ENCODE data around the gene APOC4. TPM values are rescaled to one million over a fixed set of nuclear protein-coding genes. Genes with fewer than 3 reads are reported as not detected.
A peak's percentile ranks its signal among the peaks of the same experiment; 100 is the strongest.

Gene APOC4
- total RNA-seq, 1 experiment from 2014 or later = not detected

DNA sequence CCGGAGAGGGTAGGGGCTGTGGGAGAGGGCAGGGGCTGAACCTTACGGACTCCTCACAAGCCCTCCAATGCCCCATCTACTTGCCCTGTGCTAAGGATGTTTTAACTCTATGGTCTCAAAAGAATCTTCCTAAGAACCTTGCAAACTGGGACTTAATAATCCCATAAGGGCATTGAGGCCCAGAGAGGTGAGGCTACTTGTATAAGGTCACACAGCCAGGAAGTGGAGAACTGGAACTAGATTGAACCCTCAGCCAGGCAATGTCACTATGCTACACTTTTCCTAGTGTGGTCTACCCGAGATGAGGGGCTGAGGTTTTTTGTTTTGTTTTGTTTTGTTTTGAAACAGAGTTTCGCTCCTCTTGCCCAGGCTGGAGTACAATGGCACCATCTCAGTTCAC is 10.5 kb upstream of the APOC4 start:
- no peak for DNase-seq (ENCODE audit: low spot score)
- Mint-ChIP-seq H3K27ac (no peak overlapping the region), H3K9me3 (no peaks in the 10 kb centered on the region), H3K27me3 (ENCODE audit: low read depth) (peaks cover 13% of the 10 kb centered on the region), H3K4me3 (no peak overlapping the region), H3K4me1 (peaks cover 8% of the 10 kb centered on the region), H3K36me3 (no peaks in the 10 kb centered on the region)
- ChIA-PET POLR2A (interaction anchor here (0.7 kb wide), 1 partner anchor 145 kb away, joined by 4 read pairs; no protein-coding TSS in a partner anchor), CTCF (no interaction called here)
- ATAC-seq = no peak
- TF ChIP-seq PRDM15 (CRISPR knock-in tag; IDR thresholded peaks at IDR 0.05) = no peak
- TF ChIP-seq PREB (CRISPR knock-in tag; IDR thresholded peaks at IDR 0.05; ENCODE audit: borderline replicate concordance) = no peak
- no peak for TF ChIP-seq EMX1 (CRISPR knock-in tag; IDR thresholded peaks at IDR 0.05)
- TF ChIP-seq, protein P1, sequence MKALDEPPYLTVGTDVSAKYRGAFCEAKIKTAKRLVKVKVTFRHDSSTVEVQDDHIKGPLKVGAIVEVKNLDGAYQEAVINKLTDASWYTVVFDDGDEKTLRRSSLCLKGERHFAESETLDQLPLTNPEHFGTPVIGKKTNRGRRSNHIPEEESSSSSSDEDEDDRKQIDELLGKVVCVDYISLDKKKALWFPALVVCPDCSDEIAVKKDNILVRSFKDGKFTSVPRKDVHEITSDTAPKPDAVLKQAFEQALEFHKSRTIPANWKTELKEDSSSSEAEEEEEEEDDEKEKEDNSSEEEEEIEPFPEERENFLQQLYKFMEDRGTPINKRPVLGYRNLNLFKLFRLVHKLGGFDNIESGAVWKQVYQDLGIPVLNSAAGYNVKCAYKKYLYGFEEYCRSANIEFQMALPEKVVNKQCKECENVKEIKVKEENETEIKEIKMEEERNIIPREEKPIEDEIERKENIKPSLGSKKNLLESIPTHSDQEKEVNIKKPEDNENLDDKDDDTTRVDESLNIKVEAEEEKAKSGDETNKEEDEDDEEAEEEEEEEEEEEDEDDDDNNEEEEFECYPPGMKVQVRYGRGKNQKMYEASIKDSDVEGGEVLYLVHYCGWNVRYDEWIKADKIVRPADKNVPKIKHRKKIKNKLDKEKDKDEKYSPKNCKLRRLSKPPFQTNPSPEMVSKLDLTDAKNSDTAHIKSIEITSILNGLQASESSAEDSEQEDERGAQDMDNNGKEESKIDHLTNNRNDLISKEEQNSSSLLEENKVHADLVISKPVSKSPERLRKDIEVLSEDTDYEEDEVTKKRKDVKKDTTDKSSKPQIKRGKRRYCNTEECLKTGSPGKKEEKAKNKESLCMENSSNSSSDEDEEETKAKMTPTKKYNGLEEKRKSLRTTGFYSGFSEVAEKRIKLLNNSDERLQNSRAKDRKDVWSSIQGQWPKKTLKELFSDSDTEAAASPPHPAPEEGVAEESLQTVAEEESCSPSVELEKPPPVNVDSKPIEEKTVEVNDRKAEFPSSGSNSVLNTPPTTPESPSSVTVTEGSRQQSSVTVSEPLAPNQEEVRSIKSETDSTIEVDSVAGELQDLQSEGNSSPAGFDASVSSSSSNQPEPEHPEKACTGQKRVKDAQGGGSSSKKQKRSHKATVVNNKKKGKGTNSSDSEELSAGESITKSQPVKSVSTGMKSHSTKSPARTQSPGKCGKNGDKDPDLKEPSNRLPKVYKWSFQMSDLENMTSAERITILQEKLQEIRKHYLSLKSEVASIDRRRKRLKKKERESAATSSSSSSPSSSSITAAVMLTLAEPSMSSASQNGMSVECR (CRISPR knock-in tag; IDR thresholded peaks at IDR 0.05; ENCODE audit: borderline replicate concordance) = no peak
- no peak for TF ChIP-seq NR3C1 (CRISPR knock-in tag; conservative IDR thresholded peaks at IDR 0.05; ENCODE audit: low read depth)
- TF ChIP-seq, protein P2, sequence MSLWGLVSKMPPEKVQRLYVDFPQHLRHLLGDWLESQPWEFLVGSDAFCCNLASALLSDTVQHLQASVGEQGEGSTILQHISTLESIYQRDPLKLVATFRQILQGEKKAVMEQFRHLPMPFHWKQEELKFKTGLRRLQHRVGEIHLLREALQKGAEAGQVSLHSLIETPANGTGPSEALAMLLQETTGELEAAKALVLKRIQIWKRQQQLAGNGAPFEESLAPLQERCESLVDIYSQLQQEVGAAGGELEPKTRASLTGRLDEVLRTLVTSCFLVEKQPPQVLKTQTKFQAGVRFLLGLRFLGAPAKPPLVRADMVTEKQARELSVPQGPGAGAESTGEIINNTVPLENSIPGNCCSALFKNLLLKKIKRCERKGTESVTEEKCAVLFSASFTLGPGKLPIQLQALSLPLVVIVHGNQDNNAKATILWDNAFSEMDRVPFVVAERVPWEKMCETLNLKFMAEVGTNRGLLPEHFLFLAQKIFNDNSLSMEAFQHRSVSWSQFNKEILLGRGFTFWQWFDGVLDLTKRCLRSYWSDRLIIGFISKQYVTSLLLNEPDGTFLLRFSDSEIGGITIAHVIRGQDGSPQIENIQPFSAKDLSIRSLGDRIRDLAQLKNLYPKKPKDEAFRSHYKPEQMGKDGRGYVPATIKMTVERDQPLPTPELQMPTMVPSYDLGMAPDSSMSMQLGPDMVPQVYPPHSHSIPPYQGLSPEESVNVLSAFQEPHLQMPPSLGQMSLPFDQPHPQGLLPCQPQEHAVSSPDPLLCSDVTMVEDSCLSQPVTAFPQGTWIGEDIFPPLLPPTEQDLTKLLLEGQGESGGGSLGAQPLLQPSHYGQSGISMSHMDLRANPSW (CRISPR knock-in tag; conservative IDR thresholded peaks at IDR 0.05; ENCODE audit: low read depth) = no peak
- TF ChIP-seq CREB1 (CRISPR knock-in tag; IDR thresholded peaks at IDR 0.05) = no peak
- no peak for TF ChIP-seq ZNF671 (CRISPR knock-in tag; IDR thresholded peaks at IDR 0.05)
- TF ChIP-seq CDX4 (CRISPR knock-in tag; IDR thresholded peaks at IDR 0.05; ENCODE audit: borderline replicate concordance) = no peak
- TF ChIP-seq ZNF423 (CRISPR knock-in tag; IDR thresholded peaks at IDR 0.05) = no peak

GRCh38 chr19:44939668-44940067 is 2.4 kb upstream of the APOC4 start:
- no peak for TF ChIP-seq HMGA2 (CRISPR knock-in tag; IDR thresholded peaks at IDR 0.05)
- TF ChIP-seq, protein P1 (CRISPR knock-in tag; IDR thresholded peaks at IDR 0.05; ENCODE audit: borderline replicate concordance) = no peak
- TF ChIP-seq GABPB1 (CRISPR knock-in tag; IDR thresholded peaks at IDR 0.05) = peak; percentile 87
- TF ChIP-seq, protein P3, sequence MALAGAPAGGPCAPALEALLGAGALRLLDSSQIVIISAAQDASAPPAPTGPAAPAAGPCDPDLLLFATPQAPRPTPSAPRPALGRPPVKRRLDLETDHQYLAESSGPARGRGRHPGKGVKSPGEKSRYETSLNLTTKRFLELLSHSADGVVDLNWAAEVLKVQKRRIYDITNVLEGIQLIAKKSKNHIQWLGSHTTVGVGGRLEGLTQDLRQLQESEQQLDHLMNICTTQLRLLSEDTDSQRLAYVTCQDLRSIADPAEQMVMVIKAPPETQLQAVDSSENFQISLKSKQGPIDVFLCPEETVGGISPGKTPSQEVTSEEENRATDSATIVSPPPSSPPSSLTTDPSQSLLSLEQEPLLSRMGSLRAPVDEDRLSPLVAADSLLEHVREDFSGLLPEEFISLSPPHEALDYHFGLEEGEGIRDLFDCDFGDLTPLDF (CRISPR knock-in tag; IDR thresholded peaks at IDR 0.05) = no peak
- H3K36me3 Mint-ChIP-seq = no peaks in the 10 kb centered on the region
- no peak for DNase-seq (ENCODE audit: low spot score)
- ATAC-seq = no peak
- H3K4me1 Mint-ChIP-seq = 0 out of 2 replicates have a peak, but pooled peaks cover 3% of the 10 kb centered on the region
- H3K27ac Mint-ChIP-seq = no peak overlapping the region
- ChIA-PET CTCF (no interaction called here), POLR2A (no interaction called here)
- H3K4me3 Mint-ChIP-seq = no peak overlapping the region
- no peaks in the 10 kb centered on the region for H3K9me3 Mint-ChIP-seq
- H3K27me3 Mint-ChIP-seq (ENCODE audit: low read depth) = no peaks in the 10 kb centered on the region; the same call in 1 of the 2 replicates
